ENCODE data around the gene PTDSS2.

Gene PTDSS2

GRCh38 chr11:533586-534395 lies 83.7 kb downstream of the PTDSS2 start:
- no peak for DNase-seq

GRCh38 chr11:534396-535209 lies 84.5 kb downstream of the PTDSS2 start:
- no peak for DNase-seq

- DNase-seq: no peak
Observed at GRCh38 chr11:535210-535518, 85.1 kb downstream of the PTDSS2 start.

- peak; percentile 70 to 87 for DNase-seq
Observed at GRCh38 chr11:535519-536454, 85.7 kb downstream of the PTDSS2 start, which contains the start of gene HRAS. TSS of gene HRAS (minus strand) at chr11:535576.

GRCh38 chr11:536841-537621 lies 87.0 kb downstream of the PTDSS2 start, which contains the start of gene LRRC56:
TSS of gene LRRC56 (plus strand) at chr11:537527. CDS start at chr11:540685, 3,158 bp downstream.
- peak in 1 of 2 experiments; percentile 49 for DNase-seq

GRCh38 chr11:537622-538430 lies 87.7 kb downstream of the PTDSS2 start:
- DNase-seq: no peak

- no peak for DNase-seq
Observed at GRCh38 chr11:538431-539051, 88.5 kb downstream of the PTDSS2 start.

GRCh38 chr11:539971-540481 lies 89.9 kb downstream of the PTDSS2 start:
- no peak for DNase-seq
